Measurements from ENCODE around the gene TAF6. TPM values are rescaled to one million over a fixed set of nuclear protein-coding genes. Genes with fewer than 3 reads are reported as not detected.

The TAF6 gene
- polyA plus RNA-seq, 3 donors: 16.3 to 30.9 (median 27.1) TPM

DNA sequence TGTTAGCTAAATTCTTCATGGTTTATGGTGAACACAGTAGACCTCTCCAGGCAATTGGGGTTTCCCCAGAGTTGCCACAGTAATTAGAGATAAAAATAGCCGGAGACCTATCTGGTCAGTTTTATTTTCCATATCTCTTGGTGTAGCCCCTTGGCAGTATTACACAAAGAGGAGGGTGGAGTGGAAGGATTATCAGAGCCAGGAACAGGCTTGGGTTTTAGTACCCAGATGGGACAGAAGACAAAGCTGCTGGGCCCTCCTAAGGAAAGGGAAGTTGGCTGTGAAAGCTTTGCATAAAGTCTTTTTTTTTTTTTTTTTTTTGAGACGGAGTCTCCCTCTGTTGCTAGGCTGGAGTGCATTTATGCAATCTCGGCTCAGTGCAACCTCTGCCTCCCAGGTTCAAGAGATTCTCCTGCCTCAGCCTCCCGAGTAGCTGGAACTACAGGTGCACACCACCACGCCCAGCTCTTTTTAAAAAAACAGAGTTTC lies 59.9 kb downstream of the TAF6 start:
- WGBS, 3 donors: 82 to 85% (median 83%) methylated on average over 5 of the region's 5 CpGs

More for the DNA sequence above, 59.9 kb downstream of the TAF6 start:
- no peak overlapping the region for H3K27ac ChIP-seq (ENCODE audit: low read depth, low read length)

Other genes with a start within 250 kb of the TAF6 start
- not detected for gene OR2AE1, start 242.3 kb downstream of the TAF6 start, polyA plus RNA-seq
- 10 to 100 TPM; 15.0 to 22.2 (median 17.1) TPM for gene TRIM4, start 199.8 kb downstream of the TAF6 start, polyA plus RNA-seq
- 1 to 10 TPM in 2 of 3 donors, under 1 TPM in 1; 0.22 to 1.9 (median 1.3) TPM for gene GJC3, start 189.7 kb downstream of the TAF6 start, polyA plus RNA-seq
- 100 to 1,000 TPM; 155 to 415 (median 202) TPM for gene AZGP1, start 143.3 kb downstream of the TAF6 start, polyA plus RNA-seq
- 10 to 100 TPM; 10.9 to 13.0 (median 12.9) TPM for gene ZKSCAN1, start 103.8 kb downstream of the TAF6 start, polyA plus RNA-seq
- 1 to 10 TPM; 5.4 to 8.6 (median 7.8) TPM for gene ZSCAN21, start 69.6 kb downstream of the TAF6 start, polyA plus RNA-seq
- 10 to 100 TPM in 2 of 3 donors, 1 to 10 TPM in 1; 9.9 to 12.7 (median 12.3) TPM for gene ZNF3, start 37.6 kb downstream of the TAF6 start, polyA plus RNA-seq
- gene COPS6, start 30.4 kb downstream of the TAF6 start, polyA plus RNA-seq: 100 to 1,000 TPM in 2 of 3 donors, 10 to 100 TPM in 1; 48.5 to 123 (median 117) TPM
- gene MCM7, start 18.0 kb downstream of the TAF6 start, polyA plus RNA-seq: 10 to 100 TPM; 36.2 to 47.5 (median 39.9) TPM
- 10 to 100 TPM; 12.2 to 15.5 (median 13.5) TPM for gene AP4M1, start 17.7 kb downstream of the TAF6 start, polyA plus RNA-seq
- 10 to 100 TPM in 2 of 3 donors, 1 to 10 TPM in 1; 4.1 to 16.4 (median 12.1) TPM for gene CNPY4, start 276 bp upstream of the TAF6 start, polyA plus RNA-seq
- gene MBLAC1, start 7.6 kb upstream of the TAF6 start, polyA plus RNA-seq: 1 to 10 TPM; 2.3 to 2.5 (median 2.5) TPM
- gene LAMTOR4, start 29.6 kb upstream of the TAF6 start, polyA plus RNA-seq: 100 to 1,000 TPM; 131 to 307 (median 245) TPM
- gene TRAPPC14, start 39.4 kb upstream of the TAF6 start, polyA plus RNA-seq: 10 to 100 TPM in 2 of 3 donors, 1 to 10 TPM in 1; 7.5 to 14.5 (median 11.8) TPM
- gene GAL3ST4, start 49.3 kb upstream of the TAF6 start, polyA plus RNA-seq: 1 to 10 TPM in 2 of 3 donors, under 1 TPM in 1; 0.44 to 3.7 (median 1.5) TPM
- gene GPC2, start 58.0 kb upstream of the TAF6 start, polyA plus RNA-seq: under 1 TPM; 0.22 to 0.31 (median 0.30) TPM
- under 1 TPM in 2 of 3 donors, not detected in 1; 0.52 to 0.99 TPM for gene STAG3, start 58.6 kb upstream of the TAF6 start, polyA plus RNA-seq
- under 1 TPM in 2 of 3 donors, not detected in 1; 0.54 to 0.76 TPM for gene PVRIG, start 100.6 kb upstream of the TAF6 start, polyA plus RNA-seq
- gene SPDYE3, start 188.3 kb upstream of the TAF6 start, polyA plus RNA-seq: under 1 TPM in 2 of 3 donors, not detected in 1; 0.05 to 0.15 TPM
- 10 to 100 TPM; 41.1 to 59.0 (median 43.2) TPM for gene PILRB, start 238.8 kb upstream of the TAF6 start, polyA plus RNA-seq

Measured in adipose tissue (tissue), 3 donors.